PC-3 (cell line): ENCODE results near the gene STX8. TPM values are rescaled to one million over a fixed set of nuclear protein-coding genes. Genes with fewer than 3 reads are reported as not detected.

Experiments used
- ATAC-seq: fragments of 200-7000 bp; cut with Tn5 transposase; 2 replicates; pipeline ENCODE4 v1.9.1; 2020; ENCODE audit warnings: mild to moderate bottlenecking, moderate library complexity
- BruUV-seq: library from RNA; stranded (reverse); fragments of 400-500 nt; replicated peaks from 2 replicates; lab custom pipeline; 2021; lab: Mats Ljungman, UMichigan
- CTCF ChIA-PET: fragments of 300-600 bp; sonication (Branson Sonifier 250); formaldehyde crosslinking; loops from one replicate; lab custom pipeline; 2022; ENCODE audit warnings: antibody characterized with exemption; lab: Charles Lee
- POLR2A ChIA-PET: fragments of 300-600 bp; sonication (Branson Sonifier 250); formaldehyde crosslinking; loops from one replicate; lab custom pipeline; 2022; ENCODE audit warnings: antibody characterized with exemption; ENCODE audit not compliant: unreplicated experiment; lab: Charles Lee
- DNase-seq: peaks from one replicate; pipeline ENCODE4 v3.0.0-alpha.2; 2015
- H2AFZ ChIP-seq: fragments of 300-600 bp; sonication (generic); 2 replicates; pipeline ENCODE4 v1.6.0; 2016; ENCODE audit warnings: antibody characterized with exemption, low read length
- H3F3A ChIP-seq: fragments of 300-600 bp; sonication (generic); one replicate; pipeline ENCODE4 v1.6.0; 2017; ENCODE audit warnings: antibody characterized with exemption, low read length, control low read depth, mild to moderate bottlenecking; ENCODE audit not compliant: unreplicated experiment
- H3K27ac ChIP-seq: fragments of 300-600 bp; sonication (generic); 2 replicates; pipeline ENCODE4 v1.5.1; 2016; ENCODE audit warnings: mild to moderate bottlenecking, low read length
- H3K27me3 ChIP-seq: fragments of 300-600 bp; sonication (generic); 2 replicates; pipeline ENCODE4 v1.6.1; 2016; ENCODE audit warnings: low read length, mixed read lengths
- H3K36me3 ChIP-seq: fragments of 300-600 bp; sonication (generic); 2 replicates; pipeline ENCODE4 v1.6.1; 2016; ENCODE audit warnings: low read depth, mixed run types, low read length, mixed read lengths
- H3K4me1 ChIP-seq: fragments of 300-600 bp; sonication (generic); 2 replicates; pipeline ENCODE4 v1.5.1; 2016; ENCODE audit warnings: low read length; ENCODE audit not compliant: insufficient read depth
- H3K4me2 ChIP-seq: fragments of 300-600 bp; sonication (generic); 2 replicates; pipeline ENCODE4 v1.6.0; 2016; ENCODE audit warnings: low read length
- H3K4me3 ChIP-seq: fragments of 300-600 bp; sonication (generic); 2 replicates; pipeline ENCODE4 v1.5.1; 2016; ENCODE audit warnings: mild to moderate bottlenecking, low read length, mixed read lengths
- H3K79me2 ChIP-seq: fragments of 300-600 bp; sonication (generic); 2 replicates; pipeline ENCODE4 v1.6.1; 2017; ENCODE audit warnings: low read length, mixed read lengths
- H3K9ac ChIP-seq: fragments of 300-600 bp; sonication (generic); 2 replicates; pipeline ENCODE4 v1.6.0; 2016; ENCODE audit warnings: mild to moderate bottlenecking, low read length
- H3K9me2 ChIP-seq: fragments of 300-600 bp; sonication (generic); replicated peaks from 2 replicates; pipeline ENCODE4 v1.6.1; 2016; ENCODE audit warnings: mixed run types, low read length, mixed read lengths
- H3K9me3 ChIP-seq: fragments of 300-600 bp; sonication (generic); 2 replicates; pipeline ENCODE4 v1.6.1; 2016; ENCODE audit warnings: low read length, mixed read lengths
- H4K20me1 ChIP-seq: fragments of 300-600 bp; sonication (generic); 2 replicates; pipeline ENCODE4 v1.6.1; 2016; ENCODE audit warnings: low read length, mixed read lengths
- CTCF ChIP-seq: fragments of 300-600 bp; sonication (generic); conservative IDR thresholded peaks from 2 replicates; pipeline ENCODE4 v1.5.1; 2017; ENCODE audit warnings: antibody characterized with exemption, low read depth, mild to moderate bottlenecking, low read length
- EZH2 ChIP-seq: fragments of 300-600 bp; sonication (generic); IDR thresholded peaks from one replicate; pipeline ENCODE4 v1.6.1; 2017; ENCODE audit warnings: antibody characterized with exemption, mild to moderate bottlenecking, low read length; ENCODE audit not compliant: unreplicated experiment
- EZH2phosphoT487 ChIP-seq: fragments of 300-600 bp; sonication (generic); IDR thresholded peaks from 2 replicates; pipeline ENCODE4 v1.6.1; 2018; ENCODE audit warnings: mild to moderate bottlenecking, antibody characterized with exemption, low read length, borderline replicate concordance
- intact Hi-C: fragments of 100-400 bp; cut with micrococcal nuclease; formaldehyde crosslinking; loops from 2 replicates; pipeline ENCODE4 v1.9.0; 2023
- total RNA-seq: library from RNA; depleted of rRNA; stranded (reverse); fragments of >200 nt; gene quantifications from 2 replicates; pipeline ENCODE4 v1.2.3, GENCODE V29; 2014

The STX8 gene
- total RNA-seq, 1 experiment from 2014 or later = 57.4 TPM

GRCh38 chr17:9233761-9234160, 341.9 kb downstream of the STX8 start:
- Histone ChIP-seq H3F3A (no peaks in the 10 kb centered on the region), H4K20me1 (no peaks in the 10 kb centered on the region), H3K9me3 (no peaks in the 10 kb centered on the region), H3K79me2 (no peaks in the 10 kb centered on the region), H3K4me2 (no peak overlapping the region), H3K9ac (no peak overlapping the region), H3K4me1 (no peaks in the 10 kb centered on the region), H3K4me3 (no peak overlapping the region), H2AFZ (no peak overlapping the region), H3K9me2 (no peaks in the 10 kb centered on the region), H3K27ac (no peak overlapping the region), H3K36me3 (no peaks in the 10 kb centered on the region), H3K27me3 (no peaks in the 10 kb centered on the region)
- ChIA-PET POLR2A (no interaction called here), CTCF (no interaction called here)
- DNase-seq (no peak), ATAC-seq (no peak)
- intact Hi-C loops = no loop called here
- TF ChIP-seq EZH2phosphoT487 (no peak), CTCF (no peak), EZH2 (no peak)
- BruUV-seq = no TSS peak

GRCh38 chr17:9233271-9233599, 342.4 kb downstream of the STX8 start:
- ChIA-PET POLR2A (no interaction called here), CTCF (no interaction called here)
- Histone ChIP-seq H3K9me3 (no peaks in the 10 kb centered on the region), H3K27me3 (no peaks in the 10 kb centered on the region), H3F3A (no peaks in the 10 kb centered on the region), H3K9ac (no peak overlapping the region), H2AFZ (no peak overlapping the region), H4K20me1 (no peaks in the 10 kb centered on the region), H3K4me2 (no peak overlapping the region), H3K36me3 (no peaks in the 10 kb centered on the region), H3K79me2 (no peaks in the 10 kb centered on the region), H3K4me3 (no peak overlapping the region), H3K27ac (no peak overlapping the region), H3K4me1 (no peaks in the 10 kb centered on the region), H3K9me2 (no peaks in the 10 kb centered on the region)
- DNase-seq = no peak
- no peak for ATAC-seq
- TF ChIP-seq CTCF (no peak), EZH2 (no peak), EZH2phosphoT487 (no peak)
- intact Hi-C loops = no loop called here
- BruUV-seq = no TSS peak

- Histone ChIP-seq H3K4me3 (no peak overlapping the region), H3K9ac (no peak overlapping the region), H3K9me2 (no peaks in the 10 kb centered on the region), H3K27ac (no peak overlapping the region), H3K9me3 (no peaks in the 10 kb centered on the region), H3K27me3 (no peaks in the 10 kb centered on the region), H4K20me1 (no peaks in the 10 kb centered on the region), H3K4me2 (no peak overlapping the region), H3K79me2 (no peaks in the 10 kb centered on the region), H3K36me3 (no peaks in the 10 kb centered on the region), H2AFZ (no peak overlapping the region), H3F3A (no peaks in the 10 kb centered on the region), H3K4me1 (no peaks in the 10 kb centered on the region)
- TF ChIP-seq EZH2 = no peak
- no peak for TF ChIP-seq EZH2phosphoT487
- TF ChIP-seq CTCF = no peak
- DNase-seq = no peak
- POLR2A ChIA-PET = no interaction called here
- CTCF ChIA-PET = no interaction called here
- BruUV-seq = no TSS peak
- intact Hi-C loops = no loop called here
- no peak for ATAC-seq
Measured at GRCh38 chr17:9232591-9233270, 342.9 kb downstream of the STX8 start.
